Measurements from ENCODE around the gene UCP3.

UCP3 gene

GRCh38 chr11:74030723-74031676, 22.1 kb upstream of the UCP3 start:
- peaks cover 24% of the 10 kb centered on the region for H3K36me3 Mint-ChIP-seq (ENCODE audit: low read depth)
- no peaks in the 10 kb centered on the region for H3K4me1 Mint-ChIP-seq
- no peak for DNase-seq
- H3K9me3 Mint-ChIP-seq, result no peaks in the 10 kb centered on the region
- H3K27me3 Mint-ChIP-seq (ENCODE audit: low read depth, poor library complexity), result no peaks in the 10 kb centered on the region
- peak overlapping the region; percentile 0 for H3K27ac Mint-ChIP-seq
- H3K4me3 Mint-ChIP-seq, result no peak overlapping the region
- no peak for TF ChIP-seq CTCF (IDR thresholded peaks at IDR 0.05)

GRCh38 chr11:74025467-74026166, 16.7 kb upstream of the UCP3 start:
- no peak for TF ChIP-seq CTCF (IDR thresholded peaks at IDR 0.05)
- H3K36me3 Mint-ChIP-seq (ENCODE audit: low read depth), result peaks cover 24% of the 10 kb centered on the region
- no peak overlapping the region for H3K4me3 Mint-ChIP-seq
- DNase-seq, result no peak
- no peaks in the 10 kb centered on the region for H3K27me3 Mint-ChIP-seq (ENCODE audit: low read depth, poor library complexity)
- H3K9me3 Mint-ChIP-seq, result no peaks in the 10 kb centered on the region
- H3K27ac Mint-ChIP-seq, result no peak overlapping the region
- peaks cover 8% of the 10 kb centered on the region for H3K4me1 Mint-ChIP-seq

- H3K27ac Mint-ChIP-seq, result no peak overlapping the region
These were observed 15.6 kb upstream of the UCP3 start for GRCh38 chr11:74024261-74025029.

GRCh38 chr11:74023276-74023675, 14.4 kb upstream of the UCP3 start:
- peaks cover 24% of the 10 kb centered on the region for H3K36me3 Mint-ChIP-seq (ENCODE audit: low read depth)
- H3K27me3 Mint-ChIP-seq (ENCODE audit: low read depth, poor library complexity), result no peaks in the 10 kb centered on the region
- DNase-seq, result no peak
- H3K9me3 Mint-ChIP-seq, result no peaks in the 10 kb centered on the region
- H3K27ac Mint-ChIP-seq, result no peak overlapping the region
- H3K4me1 Mint-ChIP-seq, result peaks cover 8% of the 10 kb centered on the region
- TF ChIP-seq CTCF (IDR thresholded peaks at IDR 0.05), result no peak
- no peak overlapping the region for H3K4me3 Mint-ChIP-seq

More at GRCh38 chr11:74024261-74025029, 15.6 kb upstream of the UCP3 start:
- Mint-ChIP-seq H3K4me1 (peaks cover 8% of the 10 kb centered on the region), H3K36me3 (ENCODE audit: low read depth) (peaks cover 24% of the 10 kb centered on the region), H3K27me3 (ENCODE audit: low read depth, poor library complexity) (no peaks in the 10 kb centered on the region), H3K4me3 (no peak overlapping the region), H3K9me3 (no peaks in the 10 kb centered on the region)
- DNase-seq, result no peak
- no peak for TF ChIP-seq CTCF (IDR thresholded peaks at IDR 0.05)

- TF ChIP-seq CTCF (IDR thresholded peaks at IDR 0.05), result no peak
- no peak overlapping the region for H3K27ac Mint-ChIP-seq
- no peaks in the 10 kb centered on the region for H3K9me3 Mint-ChIP-seq
- no peaks in the 10 kb centered on the region for H3K27me3 Mint-ChIP-seq (ENCODE audit: low read depth, poor library complexity)
- no peak overlapping the region for H3K4me3 Mint-ChIP-seq
- H3K36me3 Mint-ChIP-seq (ENCODE audit: low read depth), result peaks cover 23% of the 10 kb centered on the region
- no peak for DNase-seq
- H3K4me1 Mint-ChIP-seq, result peaks cover 8% of the 10 kb centered on the region
These were observed 13.7 kb upstream of the UCP3 start for GRCh38 chr11:74022546-74022945.
